K562 (cell line): ENCODE results near the gene BPHL.

Experiments used
- CBFB ChIP-seq: sonication (generic); formaldehyde crosslinking; IDR thresholded peaks from 2 replicates; pipeline ENCODE4 v1.4.0; 2020; ENCODE audit warnings: mild to moderate bottlenecking, missing genetic modification reagents
- EP300 ChIP-seq: IDR thresholded peaks from 2 replicates; pipeline ENCODE4 v1.6.1; 2012; ENCODE audit warnings: low read length, improper control_type of control experiment
- EZH2 ChIP-seq: IDR thresholded peaks from 2 replicates; pipeline ENCODE4 v1.6.1; 2012; ENCODE audit warnings: low read depth, mild to moderate bottlenecking, inconsistent platforms, low read length, borderline replicate concordance
- IFI16 ChIP-seq: fragments of 250-450 bp; sonication (Bioruptor Pico); IDR thresholded peaks from 2 replicates; pipeline ENCODE4 v2.1.2; 2022; ENCODE audit warnings: mild to moderate bottlenecking, inconsistent platforms
- POLR2AphosphoS5 ChIP-seq: IDR thresholded peaks from 2 replicates; pipeline ENCODE4 v1.6.1; 2011; ENCODE audit warnings: mild to moderate bottlenecking, low read depth, low read length, moderate library complexity; ENCODE audit not compliant: control insufficient read depth, insufficient read depth
- TAF1 ChIP-seq: IDR thresholded peaks from 2 replicates; pipeline ENCODE4 v1.6.1; 2011; ENCODE audit warnings: mild to moderate bottlenecking, low read length, moderate library complexity; ENCODE audit not compliant: insufficient read depth, control insufficient read depth, severe bottlenecking; ENCODE audit errors: extremely low read depth
- TF ChIP-seq, protein P1 (sequence below): fragments of 450-650 bp; IDR thresholded peaks from 2 replicates; pipeline ENCODE4 v1.6.1; 2017; ENCODE audit warnings: antibody characterized with exemption, mild to moderate bottlenecking
- TF ChIP-seq, protein P2 (sequence below): sonication (generic); formaldehyde crosslinking; IDR thresholded peaks from 2 replicates; pipeline ENCODE4 v1.8.0; 2022; ENCODE audit warnings: missing genetic modification reagents, mild to moderate bottlenecking, borderline replicate concordance
- TF ChIP-seq, protein P3 (sequence below): sonication (generic); formaldehyde crosslinking; IDR thresholded peaks from 2 replicates; pipeline ENCODE4 v1.8.0; 2023; ENCODE audit warnings: mild to moderate bottlenecking, missing genetic modification reagents
- TF ChIP-seq, protein P4 (sequence below): sonication (generic); formaldehyde crosslinking; IDR thresholded peaks from 2 replicates; pipeline ENCODE4 v1.8.1; 2022; ENCODE audit warnings: missing genetic modification reagents
- TF ChIP-seq, protein P5 (sequence below), 2 experiments: fragments of 450-650 bp; formaldehyde crosslinking in 1 of 2; IDR thresholded peaks; 2 replicates each; pipeline versions ENCODE4 v1.4.0 to v1.6.1; 2014 to 2020; ENCODE audit warnings: mild to moderate bottlenecking in 2 of 2, borderline replicate concordance in 1 of 2, low read depth in 1 of 2

DNA sequence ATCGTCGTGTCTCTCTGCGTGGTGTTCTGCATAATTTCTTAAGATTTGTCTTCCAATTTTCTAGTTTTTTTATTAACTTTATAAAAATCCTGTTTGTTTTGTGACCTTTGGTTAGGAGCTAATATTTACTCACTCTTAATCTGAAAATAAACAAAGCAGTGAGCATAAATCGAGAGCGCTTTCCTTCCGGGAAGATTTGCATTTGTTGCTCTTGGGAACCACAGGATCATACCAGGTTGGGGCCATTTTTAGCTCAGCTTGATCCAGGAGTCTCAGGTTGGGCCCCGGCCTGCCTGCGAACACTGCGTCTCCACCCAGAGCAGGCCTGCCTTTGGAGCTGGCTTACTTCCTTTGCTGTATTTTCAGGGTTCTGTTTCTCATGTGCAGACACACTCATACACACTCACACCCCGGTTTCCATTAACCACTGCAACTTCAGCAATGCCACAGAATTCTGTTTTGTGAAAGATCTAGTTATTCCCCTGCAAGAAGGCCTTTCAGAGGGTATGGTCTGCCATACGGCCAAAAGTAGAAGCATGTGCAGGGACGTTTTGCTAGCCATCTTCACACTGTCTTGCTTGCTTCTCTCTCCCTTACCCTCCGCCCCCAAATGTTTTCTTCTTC is 17.3 kb downstream of the BPHL start:
- TF ChIP-seq, protein P1, sequence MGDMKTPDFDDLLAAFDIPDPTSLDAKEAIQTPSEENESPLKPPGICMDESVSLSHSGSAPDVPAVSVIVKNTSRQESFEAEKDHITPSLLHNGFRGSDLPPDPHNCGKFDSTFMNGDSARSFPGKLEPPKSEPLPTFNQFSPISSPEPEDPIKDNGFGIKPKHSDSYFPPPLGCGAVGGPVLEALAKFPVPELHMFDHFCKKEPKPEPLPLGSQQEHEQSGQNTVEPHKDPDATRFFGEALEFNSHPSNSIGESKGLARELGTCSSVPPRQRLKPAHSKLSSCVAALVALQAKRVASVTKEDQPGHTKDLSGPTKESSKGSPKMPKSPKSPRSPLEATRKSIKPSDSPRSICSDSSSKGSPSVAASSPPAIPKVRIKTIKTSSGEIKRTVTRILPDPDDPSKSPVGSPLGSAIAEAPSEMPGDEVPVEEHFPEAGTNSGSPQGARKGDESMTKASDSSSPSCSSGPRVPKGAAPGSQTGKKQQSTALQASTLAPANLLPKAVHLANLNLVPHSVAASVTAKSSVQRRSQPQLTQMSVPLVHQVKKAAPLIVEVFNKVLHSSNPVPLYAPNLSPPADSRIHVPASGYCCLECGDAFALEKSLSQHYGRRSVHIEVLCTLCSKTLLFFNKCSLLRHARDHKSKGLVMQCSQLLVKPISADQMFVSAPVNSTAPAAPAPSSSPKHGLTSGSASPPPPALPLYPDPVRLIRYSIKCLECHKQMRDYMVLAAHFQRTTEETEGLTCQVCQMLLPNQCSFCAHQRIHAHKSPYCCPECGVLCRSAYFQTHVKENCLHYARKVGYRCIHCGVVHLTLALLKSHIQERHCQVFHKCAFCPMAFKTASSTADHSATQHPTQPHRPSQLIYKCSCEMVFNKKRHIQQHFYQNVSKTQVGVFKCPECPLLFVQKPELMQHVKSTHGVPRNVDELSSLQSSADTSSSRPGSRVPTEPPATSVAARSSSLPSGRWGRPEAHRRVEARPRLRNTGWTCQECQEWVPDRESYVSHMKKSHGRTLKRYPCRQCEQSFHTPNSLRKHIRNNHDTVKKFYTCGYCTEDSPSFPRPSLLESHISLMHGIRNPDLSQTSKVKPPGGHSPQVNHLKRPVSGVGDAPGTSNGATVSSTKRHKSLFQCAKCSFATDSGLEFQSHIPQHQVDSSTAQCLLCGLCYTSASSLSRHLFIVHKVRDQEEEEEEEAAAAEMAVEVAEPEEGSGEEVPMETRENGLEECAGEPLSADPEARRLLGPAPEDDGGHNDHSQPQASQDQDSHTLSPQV: no peak
- TF ChIP-seq, protein P2, sequence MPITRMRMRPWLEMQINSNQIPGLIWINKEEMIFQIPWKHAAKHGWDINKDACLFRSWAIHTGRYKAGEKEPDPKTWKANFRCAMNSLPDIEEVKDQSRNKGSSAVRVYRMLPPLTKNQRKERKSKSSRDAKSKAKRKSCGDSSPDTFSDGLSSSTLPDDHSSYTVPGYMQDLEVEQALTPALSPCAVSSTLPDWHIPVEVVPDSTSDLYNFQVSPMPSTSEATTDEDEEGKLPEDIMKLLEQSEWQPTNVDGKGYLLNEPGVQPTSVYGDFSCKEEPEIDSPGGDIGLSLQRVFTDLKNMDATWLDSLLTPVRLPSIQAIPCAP (CRISPR knock-in tag): no peak
- TF ChIP-seq TAF1: no peak
- TF ChIP-seq, protein P3, sequence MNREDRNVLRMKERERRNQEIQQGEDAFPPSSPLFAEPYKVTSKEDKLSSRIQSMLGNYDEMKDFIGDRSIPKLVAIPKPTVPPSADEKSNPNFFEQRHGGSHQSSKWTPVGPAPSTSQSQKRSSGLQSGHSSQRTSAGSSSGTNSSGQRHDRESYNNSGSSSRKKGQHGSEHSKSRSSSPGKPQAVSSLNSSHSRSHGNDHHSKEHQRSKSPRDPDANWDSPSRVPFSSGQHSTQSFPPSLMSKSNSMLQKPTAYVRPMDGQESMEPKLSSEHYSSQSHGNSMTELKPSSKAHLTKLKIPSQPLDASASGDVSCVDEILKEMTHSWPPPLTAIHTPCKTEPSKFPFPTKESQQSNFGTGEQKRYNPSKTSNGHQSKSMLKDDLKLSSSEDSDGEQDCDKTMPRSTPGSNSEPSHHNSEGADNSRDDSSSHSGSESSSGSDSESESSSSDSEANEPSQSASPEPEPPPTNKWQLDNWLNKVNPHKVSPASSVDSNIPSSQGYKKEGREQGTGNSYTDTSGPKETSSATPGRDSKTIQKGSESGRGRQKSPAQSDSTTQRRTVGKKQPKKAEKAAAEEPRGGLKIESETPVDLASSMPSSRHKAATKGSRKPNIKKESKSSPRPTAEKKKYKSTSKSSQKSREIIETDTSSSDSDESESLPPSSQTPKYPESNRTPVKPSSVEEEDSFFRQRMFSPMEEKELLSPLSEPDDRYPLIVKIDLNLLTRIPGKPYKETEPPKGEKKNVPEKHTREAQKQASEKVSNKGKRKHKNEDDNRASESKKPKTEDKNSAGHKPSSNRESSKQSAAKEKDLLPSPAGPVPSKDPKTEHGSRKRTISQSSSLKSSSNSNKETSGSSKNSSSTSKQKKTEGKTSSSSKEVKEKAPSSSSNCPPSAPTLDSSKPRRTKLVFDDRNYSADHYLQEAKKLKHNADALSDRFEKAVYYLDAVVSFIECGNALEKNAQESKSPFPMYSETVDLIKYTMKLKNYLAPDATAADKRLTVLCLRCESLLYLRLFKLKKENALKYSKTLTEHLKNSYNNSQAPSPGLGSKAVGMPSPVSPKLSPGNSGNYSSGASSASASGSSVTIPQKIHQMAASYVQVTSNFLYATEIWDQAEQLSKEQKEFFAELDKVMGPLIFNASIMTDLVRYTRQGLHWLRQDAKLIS (CRISPR knock-in tag): no peak
- TF ChIP-seq, protein P4, sequence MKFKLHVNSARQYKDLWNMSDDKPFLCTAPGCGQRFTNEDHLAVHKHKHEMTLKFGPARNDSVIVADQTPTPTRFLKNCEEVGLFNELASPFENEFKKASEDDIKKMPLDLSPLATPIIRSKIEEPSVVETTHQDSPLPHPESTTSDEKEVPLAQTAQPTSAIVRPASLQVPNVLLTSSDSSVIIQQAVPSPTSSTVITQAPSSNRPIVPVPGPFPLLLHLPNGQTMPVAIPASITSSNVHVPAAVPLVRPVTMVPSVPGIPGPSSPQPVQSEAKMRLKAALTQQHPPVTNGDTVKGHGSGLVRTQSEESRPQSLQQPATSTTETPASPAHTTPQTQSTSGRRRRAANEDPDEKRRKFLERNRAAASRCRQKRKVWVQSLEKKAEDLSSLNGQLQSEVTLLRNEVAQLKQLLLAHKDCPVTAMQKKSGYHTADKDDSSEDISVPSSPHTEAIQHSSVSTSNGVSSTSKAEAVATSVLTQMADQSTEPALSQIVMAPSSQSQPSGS: no peak
- TF ChIP-seq EZH2: no peak
- TF ChIP-seq POLR2AphosphoS5: no peak
- TF ChIP-seq EP300: no peak
- TF ChIP-seq, protein P5, sequence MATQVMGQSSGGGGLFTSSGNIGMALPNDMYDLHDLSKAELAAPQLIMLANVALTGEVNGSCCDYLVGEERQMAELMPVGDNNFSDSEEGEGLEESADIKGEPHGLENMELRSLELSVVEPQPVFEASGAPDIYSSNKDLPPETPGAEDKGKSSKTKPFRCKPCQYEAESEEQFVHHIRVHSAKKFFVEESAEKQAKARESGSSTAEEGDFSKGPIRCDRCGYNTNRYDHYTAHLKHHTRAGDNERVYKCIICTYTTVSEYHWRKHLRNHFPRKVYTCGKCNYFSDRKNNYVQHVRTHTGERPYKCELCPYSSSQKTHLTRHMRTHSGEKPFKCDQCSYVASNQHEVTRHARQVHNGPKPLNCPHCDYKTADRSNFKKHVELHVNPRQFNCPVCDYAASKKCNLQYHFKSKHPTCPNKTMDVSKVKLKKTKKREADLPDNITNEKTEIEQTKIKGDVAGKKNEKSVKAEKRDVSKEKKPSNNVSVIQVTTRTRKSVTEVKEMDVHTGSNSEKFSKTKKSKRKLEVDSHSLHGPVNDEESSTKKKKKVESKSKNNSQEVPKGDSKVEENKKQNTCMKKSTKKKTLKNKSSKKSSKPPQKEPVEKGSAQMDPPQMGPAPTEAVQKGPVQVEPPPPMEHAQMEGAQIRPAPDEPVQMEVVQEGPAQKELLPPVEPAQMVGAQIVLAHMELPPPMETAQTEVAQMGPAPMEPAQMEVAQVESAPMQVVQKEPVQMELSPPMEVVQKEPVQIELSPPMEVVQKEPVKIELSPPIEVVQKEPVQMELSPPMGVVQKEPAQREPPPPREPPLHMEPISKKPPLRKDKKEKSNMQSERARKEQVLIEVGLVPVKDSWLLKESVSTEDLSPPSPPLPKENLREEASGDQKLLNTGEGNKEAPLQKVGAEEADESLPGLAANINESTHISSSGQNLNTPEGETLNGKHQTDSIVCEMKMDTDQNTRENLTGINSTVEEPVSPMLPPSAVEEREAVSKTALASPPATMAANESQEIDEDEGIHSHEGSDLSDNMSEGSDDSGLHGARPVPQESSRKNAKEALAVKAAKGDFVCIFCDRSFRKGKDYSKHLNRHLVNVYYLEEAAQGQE (IDR thresholded peaks at IDR 0.05; ENCODE audit: borderline replicate concordance): no peak
- TF ChIP-seq, protein P5 (CRISPR knock-in tag; IDR thresholded peaks at IDR 0.05; ENCODE audit: low read depth): no peak
- no peak for TF ChIP-seq CBFB (CRISPR knock-in tag)
- no peak for TF ChIP-seq IFI16 (CRISPR knock-in tag)
